CD14-positive monocyte (primary cell): Measurements from ENCODE around the gene HDAC4. TPM values are rescaled to one million over a fixed set of nuclear protein-coding genes. Genes with fewer than 3 reads are reported as not detected.

Source experiments
- DNase-seq, 3 donors: peaks; one replicate each; pipeline ENCODE4 v3.0.0-alpha.2; 2011 to 2022
- H2AFZ ChIP-seq: 2 replicates; pipeline ENCODE4 v1.6.0; 2012; ENCODE audit warnings: mild to moderate bottlenecking, low read depth, low read length, inconsistent platforms; ENCODE audit not compliant: insufficient read depth, poor library complexity, severe bottlenecking
- H3K27ac ChIP-seq, 2 donors: 1 replicate in 1 of 2; 2 replicates in 1 of 2; pipeline ENCODE4 v1.5.1; 2012 to 2013; ENCODE audit warnings: low read length in 2 of 2, control low read depth in 1 of 2, inconsistent platforms in 1 of 2, low read depth in 1 of 2, mild to moderate bottlenecking in 1 of 2
- H3K27me3 ChIP-seq, 2 donors: one replicate each; pipeline versions ENCODE4 v1.6.0 to v1.6.1; 2011 to 2013; ENCODE audit warnings: low read length in 2 of 2; ENCODE audit not compliant: control insufficient read depth in 2 of 2, insufficient read depth in 2 of 2
- H3K36me3 ChIP-seq, 2 donors: replicated peaks in 1 of 2; 1 replicate in 1 of 2; 2 replicates in 1 of 2; pipeline versions ENCODE4 v1.5.1 to v1.6.1; 2012 to 2013; ENCODE audit warnings: low read length in 2 of 2, control low read depth in 1 of 2, inconsistent platforms in 1 of 2, mild to moderate bottlenecking in 1 of 2; ENCODE audit not compliant: insufficient read depth in 2 of 2, control insufficient read depth in 1 of 2
- H3K4me1 ChIP-seq, 2 donors: 1 replicate in 1 of 2; 2 replicates in 1 of 2; pipeline versions ENCODE4 v1.5.1 to v1.6.1; 2012 to 2013; ENCODE audit warnings: low read length in 2 of 2, control low read depth in 1 of 2, inconsistent platforms in 1 of 2, mild to moderate bottlenecking in 1 of 2, moderate library complexity in 1 of 2; ENCODE audit not compliant: insufficient read depth in 2 of 2, control insufficient read depth in 1 of 2
- H3K4me2 ChIP-seq: replicated peaks from 2 replicates; pipeline ENCODE3; 2012; ENCODE audit warnings: low read length, moderate library complexity, mild to moderate bottlenecking; ENCODE audit not compliant: poor library complexity, severe bottlenecking; ENCODE audit errors: extremely low read depth
- H3K4me3 ChIP-seq, 3 experiments: fragments of 200-600 bp in 1 of 3; sonication (generic) in 1 of 3; replicated peaks in 1 of 3; 1 replicate in 2 of 3; 2 replicates in 1 of 3; pipeline ENCODE4 v1.5.1; 2011 to 2013; ENCODE audit warnings: low read length in 3 of 3, mild to moderate bottlenecking in 3 of 3, control low read depth in 2 of 3, low read depth in 2 of 3, inconsistent platforms in 1 of 3, moderate library complexity in 1 of 3
- H3K79me2 ChIP-seq: 2 replicates; pipeline ENCODE4 v1.6.0; 2012; ENCODE audit warnings: mild to moderate bottlenecking, control low read depth, inconsistent platforms, low read length, moderate library complexity; ENCODE audit not compliant: insufficient read depth
- H3K9ac ChIP-seq: 2 replicates; pipeline ENCODE4 v1.6.0; 2017; ENCODE audit warnings: low read length, mild to moderate bottlenecking; ENCODE audit not compliant: insufficient read depth, poor library complexity, severe bottlenecking
- H3K9me3 ChIP-seq, 2 donors: replicated peaks in 1 of 2; 1 replicate in 1 of 2; 2 replicates in 1 of 2; pipeline versions ENCODE4 v1.5.1 to v1.6.1; 2012 to 2013; ENCODE audit warnings: low read length in 2 of 2, control low read depth in 1 of 2; ENCODE audit not compliant: control insufficient read depth in 1 of 2, insufficient read depth in 1 of 2
- H4K20me1 ChIP-seq: 2 replicates; pipeline ENCODE4 v1.6.0; 2012; ENCODE audit warnings: mild to moderate bottlenecking, low read length, control low read depth, moderate library complexity; ENCODE audit not compliant: insufficient read depth
- H3K27ac Mint-ChIP-seq, 7 donors: one replicate each; pipeline ENCODE4 v1.8.0; 2020; ENCODE audit warnings: mild to moderate bottlenecking in 7 of 7, mixed read lengths in 7 of 7, moderate library complexity in 6 of 7, inconsistent platforms in 2 of 7
- H3K27me3 Mint-ChIP-seq, 3 donors: one replicate each; pipeline ENCODE4 v1.8.0; 2021 to 2022; ENCODE audit warnings: low read depth in 3 of 3, mild to moderate bottlenecking in 3 of 3, mixed read lengths in 3 of 3, moderate library complexity in 3 of 3, inconsistent platforms in 1 of 3
- H3K36me3 Mint-ChIP-seq, 2 donors: one replicate each; pipeline ENCODE4 v1.8.0; 2020; ENCODE audit warnings: mixed read lengths in 2 of 2, inconsistent platforms in 1 of 2, mild to moderate bottlenecking in 1 of 2
- H3K4me1 Mint-ChIP-seq: one replicate; pipeline ENCODE4 v1.8.0; 2020; ENCODE audit warnings: mild to moderate bottlenecking, mixed read lengths
- H3K4me3 Mint-ChIP-seq, 2 donors: one replicate each; pipeline ENCODE4 v1.8.0; 2020; ENCODE audit warnings: mild to moderate bottlenecking in 2 of 2, mixed read lengths in 2 of 2, moderate library complexity in 1 of 2
- H3K9me3 Mint-ChIP-seq, 7 donors: one replicate each; pipeline ENCODE4 v1.8.0; 2020 to 2022; ENCODE audit warnings: mixed read lengths in 7 of 7, mild to moderate bottlenecking in 6 of 7, moderate library complexity in 6 of 7, inconsistent platforms in 2 of 7
- WGBS: methylation state at CpG from one replicate; pipeline ENCODE4 v1.1.5; 2013; ENCODE audit warnings: missing lambda C conversion rate; ENCODE audit not compliant: insufficient coverage; 5-methylcytosine and 5-hydroxymethylcytosine counted together
- intact Hi-C, 2 donors: fragments of 100-400 bp; cut with micrococcal nuclease; formaldehyde crosslinking; loops; one replicate each; pipeline versions ENCODE4 v1.15.0 to v1.15.1; 2023
- polyA plus RNA-seq, 3 donors: library from polyadenylated mRNA; depleted of rRNA in 1 of 3; unstranded in 2 of 3; stranded (reverse) in 1 of 3; fragments of 300-500 nt in 2 of 3; fragments of >200 nt in 1 of 3; fragmentation: Illumina TruSeq in 2 of 3; gene quantifications; 1 replicate in 2 of 3; 2 replicates in 1 of 3; pipeline ENCODE4 v1.2.3, GENCODE V29; 2012 to 2021
- TF ChIP-seq, protein P1 (sequence below): fragments of 200-600 bp; IDR thresholded peaks from one replicate; pipeline ENCODE4 v1.8.0; 2022; ENCODE audit warnings: antibody characterized with exemption, mild to moderate bottlenecking

The HDAC4 gene
- polyA plus RNA-seq, 3 donors = 3.3 to 23.0 (median 4.5) TPM

DNA sequence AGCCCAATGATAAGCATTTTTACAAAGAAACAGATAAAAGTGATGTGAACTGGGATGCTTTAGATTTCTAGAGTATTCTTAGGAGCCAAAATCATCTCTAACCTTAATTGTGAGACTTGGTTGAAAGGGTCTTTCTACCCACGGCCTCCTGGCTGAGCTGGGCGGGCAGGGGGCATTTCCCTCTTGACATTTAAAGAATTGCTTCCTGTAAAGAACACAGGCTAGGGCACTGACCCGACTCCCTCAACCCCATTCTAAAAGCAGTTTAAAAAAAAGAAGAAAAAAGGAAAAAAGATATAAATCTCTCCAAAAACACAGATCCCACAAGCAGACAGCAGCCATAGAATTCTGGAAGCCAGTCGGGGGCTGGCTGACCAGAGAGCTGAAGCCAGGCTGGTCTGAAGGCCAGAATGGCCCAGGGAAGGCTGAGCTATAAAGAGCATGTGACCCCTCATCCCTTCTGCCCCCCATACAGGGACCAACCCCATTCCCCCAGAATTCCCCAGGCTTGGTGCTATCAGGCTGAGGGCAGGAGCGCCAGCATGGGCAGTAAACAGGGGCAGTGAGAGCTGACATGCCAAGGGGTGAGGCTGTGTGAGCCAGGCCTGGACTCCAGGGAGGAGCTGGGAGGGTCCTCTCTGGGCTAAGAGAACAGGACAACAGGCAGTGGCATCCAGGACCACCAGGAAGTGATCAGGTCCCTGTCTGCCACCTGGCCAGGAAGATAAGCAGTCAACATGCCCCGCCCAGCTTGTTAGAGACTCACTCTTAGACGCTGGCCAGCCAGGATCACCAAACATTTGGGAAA is 188.5 kb downstream of the HDAC4 start:
- no peaks in the 10 kb centered on the region for H3K27me3 ChIP-seq
- peak overlapping the region; percentile 14 to 83 (median 65) for H3K27ac Mint-ChIP-seq
- H3K36me3 ChIP-seq = peaks cover 7 to 18% of the 10 kb centered on the region in 2 donors
- H3K4me1 Mint-ChIP-seq = peaks cover 81% of the 10 kb centered on the region
- peaks cover 100% of the 10 kb centered on the region for H3K79me2 ChIP-seq
- peak overlapping the region; percentile 29 to 60 for H3K27ac ChIP-seq
- no peaks in the 10 kb centered on the region for H3K9me3 ChIP-seq
- intact Hi-C loops = no loop called here
- peaks cover 0 to 2% (median 2%) of the 10 kb centered on the region in 3 donors for H3K27me3 Mint-ChIP-seq
- peaks cover 49 to 60% of the 10 kb centered on the region in 2 donors for H3K4me1 ChIP-seq
- no peak overlapping the region for H3K9ac ChIP-seq
- TF ChIP-seq, protein P1, sequence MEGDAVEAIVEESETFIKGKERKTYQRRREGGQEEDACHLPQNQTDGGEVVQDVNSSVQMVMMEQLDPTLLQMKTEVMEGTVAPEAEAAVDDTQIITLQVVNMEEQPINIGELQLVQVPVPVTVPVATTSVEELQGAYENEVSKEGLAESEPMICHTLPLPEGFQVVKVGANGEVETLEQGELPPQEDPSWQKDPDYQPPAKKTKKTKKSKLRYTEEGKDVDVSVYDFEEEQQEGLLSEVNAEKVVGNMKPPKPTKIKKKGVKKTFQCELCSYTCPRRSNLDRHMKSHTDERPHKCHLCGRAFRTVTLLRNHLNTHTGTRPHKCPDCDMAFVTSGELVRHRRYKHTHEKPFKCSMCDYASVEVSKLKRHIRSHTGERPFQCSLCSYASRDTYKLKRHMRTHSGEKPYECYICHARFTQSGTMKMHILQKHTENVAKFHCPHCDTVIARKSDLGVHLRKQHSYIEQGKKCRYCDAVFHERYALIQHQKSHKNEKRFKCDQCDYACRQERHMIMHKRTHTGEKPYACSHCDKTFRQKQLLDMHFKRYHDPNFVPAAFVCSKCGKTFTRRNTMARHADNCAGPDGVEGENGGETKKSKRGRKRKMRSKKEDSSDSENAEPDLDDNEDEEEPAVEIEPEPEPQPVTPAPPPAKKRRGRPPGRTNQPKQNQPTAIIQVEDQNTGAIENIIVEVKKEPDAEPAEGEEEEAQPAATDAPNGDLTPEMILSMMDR = no peak
- H4K20me1 ChIP-seq = no peaks in the 10 kb centered on the region
- H3K9me3 Mint-ChIP-seq = no peaks in the 10 kb centered on the region
- no peak for DNase-seq
- no peak overlapping the region for H3K4me2 ChIP-seq
- peaks cover 17 to 25% of the 10 kb centered on the region in 2 donors for H3K36me3 Mint-ChIP-seq
- H3K4me3 Mint-ChIP-seq = no peak overlapping the region
- H3K4me3 ChIP-seq = no peak overlapping the region
- WGBS = 63% methylated on average over 2 of the region's 7 CpGs
- no peak overlapping the region for H2AFZ ChIP-seq

DNA sequence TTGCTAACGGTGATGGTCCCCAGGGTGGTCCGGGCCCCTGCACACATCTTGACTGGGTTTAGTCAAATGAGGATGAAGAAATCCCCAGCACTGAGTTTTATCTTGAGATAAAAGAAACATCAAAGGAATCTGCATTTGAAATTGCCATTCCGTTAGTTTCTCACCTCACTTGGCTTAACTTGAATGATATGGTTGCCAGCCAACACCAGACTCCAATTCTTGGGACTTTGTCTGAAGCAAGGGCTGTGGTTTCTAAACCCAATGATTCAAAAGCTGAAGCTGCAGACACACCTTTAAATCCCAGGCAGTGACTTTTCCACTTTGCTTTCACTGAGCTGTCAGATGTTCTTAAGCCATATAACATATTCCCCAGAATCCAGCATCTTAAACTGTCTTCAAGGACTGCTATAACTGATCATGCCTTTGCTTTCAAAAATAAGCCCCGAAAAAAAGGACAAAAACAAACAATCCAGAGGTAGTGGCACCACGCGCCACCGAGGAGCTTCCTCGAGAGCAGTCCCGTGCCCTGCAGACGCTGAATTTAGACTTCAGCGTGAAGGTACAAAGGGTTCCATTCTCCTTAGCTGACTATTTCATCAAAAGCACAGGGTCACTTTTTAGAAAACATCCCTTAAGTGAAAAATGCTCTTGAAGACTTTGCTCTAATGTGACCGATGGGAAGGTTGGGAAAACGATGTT is 189.3 kb downstream of the HDAC4 start:
- intact Hi-C loops = no loop called here
- Histone ChIP-seq H3K4me3 (no peak overlapping the region), H3K4me2 (no peak overlapping the region), H3K4me1 (peaks cover 42 to 56% of the 10 kb centered on the region in 2 donors), H3K9ac (no peak overlapping the region), H2AFZ (no peak overlapping the region), H3K9me3 (no peaks in the 10 kb centered on the region), H3K36me3 (peaks cover 7 to 18% of the 10 kb centered on the region in 2 donors), H3K27me3 (no peaks in the 10 kb centered on the region), H4K20me1 (no peaks in the 10 kb centered on the region), H3K79me2 (peaks cover 100% of the 10 kb centered on the region), H3K27ac (peak overlapping the region in 1 of 2 donors; percentile 72)
- Mint-ChIP-seq H3K27ac (peak overlapping the region in 6 of 7 donors; percentile 15 to 78 (median 68)), H3K4me3 (no peak overlapping the region), H3K36me3 (peaks cover 17 to 25% of the 10 kb centered on the region in 2 donors), H3K4me1 (peaks cover 77% of the 10 kb centered on the region), H3K27me3 (peaks cover 0 to 2% (median 2%) of the 10 kb centered on the region in 3 donors), H3K9me3 (no peaks in the 10 kb centered on the region)
- whole genome bisulfite sequencing = 75% methylated on average over 2 of the region's 13 CpGs
- DNase-seq = no peak
- TF ChIP-seq, protein P1 = no peak
